G401.6 (cell line): ENCODE results near the gene PLVAP.

Experiments
- FAIRE-seq: peaks from 2 replicates; lab custom pipeline; 2012; peaks lifted over from hg19 to GRCh38; lab: Jason Lieb, UNC

Gene PLVAP

GRCh38 chr19:17321655-17322489 lies 55.3 kb downstream of the PLVAP start:
- no peak for FAIRE-seq

DNA sequence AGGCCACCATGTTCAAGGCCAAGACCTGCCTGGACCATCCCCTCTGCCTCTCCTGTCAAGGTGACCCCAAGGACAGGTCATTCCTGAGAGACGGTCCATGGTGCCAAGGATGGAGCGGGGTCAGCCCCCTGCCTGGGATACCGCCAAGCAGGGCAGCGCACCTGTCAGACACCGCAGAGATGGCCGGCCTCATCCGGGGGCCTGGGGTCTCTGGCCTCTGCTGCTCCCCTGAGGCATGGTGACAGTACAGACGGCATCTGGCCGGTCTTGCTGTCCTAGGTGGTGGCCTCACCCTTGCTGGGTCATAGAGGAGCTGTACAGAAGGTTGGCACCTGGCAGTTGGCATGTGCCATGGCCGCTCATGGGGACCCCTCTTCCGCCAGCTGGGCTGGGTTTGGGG lies 56.7 kb downstream of the PLVAP start:
- no peak for FAIRE-seq

DNA sequence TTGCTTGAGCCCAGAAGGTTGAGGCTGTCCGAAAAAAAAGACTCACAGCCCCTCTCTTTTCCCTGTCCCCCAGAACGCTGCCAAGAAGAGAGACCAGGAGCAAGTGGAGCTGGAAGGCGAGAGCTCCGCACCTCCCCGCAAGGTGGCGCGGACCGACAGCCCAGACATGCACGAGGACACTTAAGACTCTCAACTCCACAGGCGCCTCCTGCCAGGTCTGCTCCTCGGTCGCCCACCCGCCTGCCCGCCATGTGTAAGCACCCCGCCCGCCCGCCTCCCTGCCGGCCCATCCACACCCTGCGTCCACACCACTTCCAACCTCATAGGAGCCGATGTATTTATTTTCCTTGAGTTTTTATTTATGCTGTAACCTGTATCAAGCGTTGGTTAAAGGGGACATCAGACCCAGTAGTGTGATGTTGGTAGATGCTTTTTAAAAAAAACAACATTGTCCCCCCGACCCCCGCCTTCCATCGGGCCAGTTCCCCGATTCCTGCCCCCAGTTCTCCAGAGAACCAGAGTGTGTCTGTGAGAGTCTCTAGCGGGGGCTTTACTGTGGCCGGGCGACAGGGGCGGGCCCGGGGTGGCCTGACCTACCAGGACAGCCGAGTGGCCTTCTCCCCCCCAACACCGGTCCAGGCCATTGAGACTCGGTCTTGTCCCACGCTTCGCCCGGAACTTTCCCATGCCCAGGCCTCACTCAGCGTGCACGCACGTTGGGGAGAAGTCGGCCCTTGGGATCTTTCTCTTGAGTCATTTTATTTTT lies 57.5 kb downstream of the PLVAP start:
- no peak for FAIRE-seq

DNA sequence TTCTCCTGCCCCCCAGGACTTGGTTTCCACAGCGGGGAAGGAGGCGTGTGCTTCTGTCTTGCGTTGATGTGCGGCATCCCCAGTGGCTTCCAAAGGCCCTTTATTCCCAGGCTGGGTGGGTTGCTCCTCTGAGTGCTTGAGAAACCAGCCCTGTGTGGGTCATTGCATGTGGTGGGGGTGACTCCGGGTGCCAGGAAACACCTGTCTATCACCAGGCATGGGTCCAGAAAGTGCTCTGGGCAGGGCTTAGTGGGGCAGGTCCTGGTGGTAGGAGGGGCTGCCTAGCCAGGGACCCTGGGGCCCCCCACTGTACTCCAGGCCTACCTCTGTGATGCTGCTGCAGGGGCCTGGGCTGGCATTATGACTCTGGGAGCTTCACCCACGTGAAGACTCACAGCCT lies 58.2 kb downstream of the PLVAP start:
- FAIRE-seq: no peak

- FAIRE-seq: no peak
Observed at GRCh38 chr19:17314007-17314593, 63.0 kb downstream of the PLVAP start.

- FAIRE-seq: no peak
Observed at GRCh38 chr19:17312189-17313113, 64.7 kb downstream of the PLVAP start.

- FAIRE-seq: peak; percentile 83
Observed at GRCh38 chr19:17311455-17312188, 65.5 kb downstream of the PLVAP start.

- FAIRE-seq: no peak
Observed at GRCh38 chr19:17309965-17310461, 67.1 kb downstream of the PLVAP start.

DNA sequence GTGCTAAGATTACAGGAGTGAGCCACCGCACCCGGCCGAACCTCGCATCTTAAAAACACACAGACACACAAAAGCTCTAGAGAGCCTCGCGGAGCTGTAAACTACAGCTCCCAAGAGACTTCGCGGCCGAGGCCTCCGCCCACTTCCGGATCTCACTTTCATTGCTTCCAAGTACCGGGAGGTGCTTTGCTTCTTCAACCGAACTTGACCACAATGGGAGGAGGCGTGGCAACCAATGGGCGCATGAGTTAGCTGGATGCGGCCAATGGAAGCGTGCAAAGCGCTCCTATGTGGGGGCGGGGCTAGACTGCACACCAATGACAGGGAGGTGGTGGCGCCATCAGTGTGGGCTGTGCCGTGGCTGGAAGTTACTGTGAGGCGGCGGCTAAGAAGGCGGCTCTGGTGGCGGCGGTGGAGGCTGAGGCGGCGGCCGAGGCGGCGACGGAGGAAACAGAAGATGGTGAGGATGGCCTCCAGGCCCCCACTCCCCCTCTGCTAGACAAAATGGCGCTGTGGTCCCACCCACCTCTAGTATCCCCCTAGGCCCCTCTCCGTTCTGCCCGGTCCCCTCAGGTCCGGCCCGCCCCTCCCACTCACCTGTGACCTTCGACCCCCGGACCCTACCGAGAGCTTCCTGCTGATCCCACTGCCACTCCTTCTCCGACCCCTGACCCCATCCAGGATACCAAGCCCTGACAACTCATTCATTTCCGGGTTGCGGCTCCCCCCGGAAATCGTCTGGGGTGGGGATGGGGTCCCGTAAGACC lies 67.8 kb downstream of the PLVAP start, which contains the start of gene DDA1:
DDA1 (plus strand) TSS at position 366 of the 767 bp plus-strand sequence; CDS start at position 458, 92 bp downstream.
- FAIRE-seq: peak; percentile 99

GRCh38 chr19:17307876-17308377 lies 69.2 kb downstream of the PLVAP start:
- no peak for FAIRE-seq

GRCh38 chr19:17306285-17306714 lies 70.8 kb downstream of the PLVAP start:
- FAIRE-seq: no peak

GRCh38 chr19:17305517-17306284 lies 71.4 kb downstream of the PLVAP start, which contains the start of gene MRPL34:
MRPL34 (plus strand) TSS chr19:17305872; CDS start chr19:17305893, 21 bp downstream.
- peak; percentile 98 for FAIRE-seq

DNA sequence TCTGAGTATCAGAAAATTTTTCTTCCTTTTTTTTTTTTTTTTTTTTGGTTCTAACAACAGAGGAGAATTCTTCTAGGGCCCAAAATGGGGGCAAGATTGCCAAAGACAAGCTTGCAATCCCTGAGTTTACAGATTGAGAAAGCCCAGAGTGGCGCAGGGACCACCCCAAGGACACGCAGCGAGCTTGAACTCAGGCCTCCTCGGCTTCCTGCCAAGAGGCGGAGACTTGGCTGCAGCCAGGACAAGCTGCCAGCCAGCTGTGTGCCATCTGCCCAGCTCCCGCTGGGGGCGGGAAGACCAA lies 72.0 kb downstream of the PLVAP start:
- FAIRE-seq: no peak

DNA sequence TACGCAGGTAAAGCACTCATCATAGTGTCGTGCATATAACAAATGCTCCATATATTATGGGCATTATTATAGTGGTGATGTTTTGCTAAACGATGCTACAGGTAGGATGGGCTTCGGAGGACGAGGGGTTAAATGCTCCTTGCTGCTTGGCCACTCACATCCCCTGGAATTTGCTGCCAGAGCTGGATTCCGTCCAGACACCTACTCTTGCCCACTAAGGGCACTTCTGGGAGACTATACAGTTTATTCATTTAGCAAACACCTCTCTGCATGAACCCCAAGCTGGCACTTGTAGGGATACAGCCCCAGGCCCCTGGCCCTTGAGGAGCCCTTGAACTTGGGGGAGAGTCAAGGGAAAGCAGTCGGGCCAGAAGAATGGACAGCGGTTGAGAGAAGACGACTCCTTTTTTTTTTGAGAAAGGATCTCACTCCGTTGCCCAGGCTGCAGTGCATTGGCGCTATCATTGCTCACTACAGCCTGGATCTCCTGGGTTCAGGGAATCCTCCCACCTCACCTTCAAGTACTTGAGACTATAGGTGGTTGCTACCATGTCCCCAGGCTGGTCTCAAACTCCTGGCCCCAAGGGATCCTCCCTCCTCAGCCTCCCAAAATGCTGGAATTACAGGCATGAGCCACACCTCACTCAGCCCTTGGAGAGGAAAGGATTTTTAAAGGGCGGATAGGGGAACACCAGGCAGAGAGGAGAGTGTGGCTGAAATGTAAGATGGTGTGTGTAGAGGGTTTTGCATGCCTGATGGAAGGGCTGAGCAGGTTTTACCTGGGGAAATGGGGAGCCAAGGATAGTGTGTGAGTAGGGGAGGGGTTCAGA lies 72.5 kb downstream of the PLVAP start:
- FAIRE-seq: no peak

GRCh38 chr19:17303940-17304267 lies 73.2 kb downstream of the PLVAP start:
- no peak for FAIRE-seq

DNA sequence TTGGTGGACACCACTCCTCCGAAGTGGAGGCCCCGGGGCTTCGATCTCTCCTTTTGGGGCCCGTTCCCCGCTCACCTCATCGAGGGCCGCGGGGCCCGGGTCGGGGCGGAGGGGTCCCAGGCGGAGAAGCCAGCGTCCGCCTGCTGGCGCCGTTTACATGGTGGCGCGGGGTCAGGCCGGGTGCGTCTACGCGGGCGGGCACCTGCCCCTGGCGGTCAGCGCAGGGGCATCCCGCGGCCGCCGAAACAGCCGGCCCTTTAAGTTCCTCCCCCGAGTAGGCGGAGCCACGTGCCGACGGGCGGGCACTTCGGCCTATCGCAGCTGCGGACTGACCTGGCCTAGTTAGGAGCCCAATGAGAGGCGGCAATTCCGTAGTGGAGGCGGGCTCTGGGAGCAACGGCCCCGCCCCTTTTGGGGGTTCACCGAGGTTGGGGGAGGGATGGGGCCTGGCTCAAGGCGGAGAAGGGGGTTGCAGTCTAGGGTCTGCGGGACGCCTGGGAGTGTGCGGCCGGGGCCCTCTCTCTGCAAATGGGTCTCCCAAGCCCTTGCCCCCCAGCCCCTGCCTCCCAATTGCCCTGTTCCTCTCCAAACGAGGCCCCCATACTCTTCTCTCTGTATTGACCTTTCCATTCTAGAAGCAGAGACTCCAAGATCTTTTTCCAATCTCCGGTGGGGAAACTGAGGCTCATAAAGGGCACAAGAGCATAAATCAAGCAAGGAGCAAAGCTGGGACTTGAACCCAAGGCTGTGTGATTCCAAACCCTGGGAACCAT lies 73.8 kb downstream of the PLVAP start, which contains the start of gene ABHD8:
ABHD8 (minus strand) TSS at position 259 of the 773 bp plus-strand sequence. CDS start 1,809 bp downstream, outside the sequence.
- peak; percentile 89 for FAIRE-seq

DNA sequence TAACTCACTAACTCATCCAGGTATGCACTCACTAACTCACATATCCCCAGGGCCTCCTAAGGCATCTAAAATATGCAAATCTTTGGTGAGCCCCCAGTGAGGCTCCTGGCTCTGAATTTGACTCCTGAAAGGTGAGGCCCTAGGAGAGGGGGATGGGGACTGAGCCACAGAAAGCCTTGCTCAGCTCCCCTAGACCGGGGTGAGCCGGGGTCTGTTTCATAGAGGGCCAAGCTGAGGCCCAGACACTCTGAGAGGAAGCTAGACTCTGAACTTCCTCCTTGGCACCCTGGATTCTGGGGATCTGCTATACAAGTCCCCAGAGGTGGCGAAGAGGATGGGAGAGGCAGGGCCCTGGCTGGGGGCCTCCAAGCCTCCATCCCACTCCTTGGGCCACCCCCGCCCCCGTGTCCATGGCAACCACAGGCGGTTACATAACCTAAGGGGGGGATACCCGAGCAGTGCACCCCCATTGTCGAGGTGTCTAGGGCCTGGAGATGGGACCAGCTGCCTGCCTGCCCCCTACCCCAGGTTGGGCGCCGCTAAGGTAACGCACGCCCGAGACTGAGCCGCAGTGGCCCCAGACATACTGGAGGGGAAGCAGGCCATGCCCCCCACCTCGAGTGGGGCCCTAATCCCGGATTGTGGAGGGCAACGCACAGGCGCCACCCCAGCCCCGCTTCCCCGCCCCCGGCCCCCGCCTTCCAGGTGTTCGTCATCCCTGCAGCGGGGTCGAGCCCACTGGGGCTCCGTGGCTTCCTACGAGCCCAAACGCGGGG lies 74.6 kb downstream of the PLVAP start:
- FAIRE-seq: no peak
